Heart left ventricle (tissue), 13 donors: Measurements from ENCODE around the gene CTU1.

Experiments used
- POLR2A ChIP-seq, 2 donors: fragments of 450-650 bp; IDR thresholded peaks; one replicate each; pipeline ENCODE4 v1.6.1; 2017; ENCODE audit warnings: antibody characterized with exemption in 2 of 2, mild to moderate bottlenecking in 2 of 2, moderate library complexity in 2 of 2
- TF ChIP-seq, protein P1 (sequence below), 12 donors: fragments of 200-600 bp; sonication (generic) in 4 of 12; IDR thresholded peaks; one replicate each; pipeline versions ENCODE4 v1.5.0 to v1.8.0; 2018 to 2022; ENCODE audit warnings: antibody characterized with exemption in 12 of 12, mild to moderate bottlenecking in 5 of 12
- donor health status: ischemic (EF 13 %, LVEDD 7.1; RV severe dilation, severe dysfunction).
- donor health status: DM: no; HTN: yes; CAD: no.
- donor health status: DM: no; HTN: no; CAD: no.
- donor health status: ischemic (EF 25% LVEDD 6.9; RV normal size, moderate dysfunction).
- donor health status: ischemic (EF 25% LVEDD 5.7; RV mildly dilated, moderate dysfunction).
- donor health status: ischemic (EF 35%, LVEDD 5.7; RV mildly dilated, moderate dysfunction).
- donor health status: nonischemic (EF 11% LVEDD 7.7; RV severe dilation, severe dysfunction).
- donor health status: DM: yes; HTN: yes; CAD: no.
- donor health status: PGD.
- donor health status: ischemic (EF 29% LVEDD 5.4; RV normal size, mild dysfunction).
- donor health status: nonischemic (EF 23%, LVEDD 6.1; RV moderate dilation, normal function).

- TF ChIP-seq, protein P1, sequence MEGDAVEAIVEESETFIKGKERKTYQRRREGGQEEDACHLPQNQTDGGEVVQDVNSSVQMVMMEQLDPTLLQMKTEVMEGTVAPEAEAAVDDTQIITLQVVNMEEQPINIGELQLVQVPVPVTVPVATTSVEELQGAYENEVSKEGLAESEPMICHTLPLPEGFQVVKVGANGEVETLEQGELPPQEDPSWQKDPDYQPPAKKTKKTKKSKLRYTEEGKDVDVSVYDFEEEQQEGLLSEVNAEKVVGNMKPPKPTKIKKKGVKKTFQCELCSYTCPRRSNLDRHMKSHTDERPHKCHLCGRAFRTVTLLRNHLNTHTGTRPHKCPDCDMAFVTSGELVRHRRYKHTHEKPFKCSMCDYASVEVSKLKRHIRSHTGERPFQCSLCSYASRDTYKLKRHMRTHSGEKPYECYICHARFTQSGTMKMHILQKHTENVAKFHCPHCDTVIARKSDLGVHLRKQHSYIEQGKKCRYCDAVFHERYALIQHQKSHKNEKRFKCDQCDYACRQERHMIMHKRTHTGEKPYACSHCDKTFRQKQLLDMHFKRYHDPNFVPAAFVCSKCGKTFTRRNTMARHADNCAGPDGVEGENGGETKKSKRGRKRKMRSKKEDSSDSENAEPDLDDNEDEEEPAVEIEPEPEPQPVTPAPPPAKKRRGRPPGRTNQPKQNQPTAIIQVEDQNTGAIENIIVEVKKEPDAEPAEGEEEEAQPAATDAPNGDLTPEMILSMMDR (IDR thresholded peaks at IDR 0.05): no peak
- TF ChIP-seq POLR2A (IDR thresholded peaks at IDR 0.05): no peak
Measured at GRCh38 chr19:51078104-51078503, 30.1 kb downstream of the CTU1 start.
